ENCODE results near the gene PRKACA.

DNA sequence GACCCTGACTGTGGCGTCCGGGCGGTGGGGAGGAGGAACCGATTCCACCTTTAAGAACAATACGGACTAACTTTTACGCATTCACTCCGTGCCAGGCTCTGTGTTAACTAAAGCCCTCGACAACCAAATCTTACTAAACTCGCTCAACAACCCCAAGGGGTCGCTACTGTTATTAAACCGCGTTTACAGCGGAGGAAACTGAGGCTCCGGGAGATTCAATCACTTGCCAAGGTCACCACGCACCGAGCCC, 28.2 kb downstream of the PRKACA start:
- no peak for TF ChIP-seq CTCF (tag by site-specific recombination; IDR thresholded peaks at IDR 0.05)
- TF ChIP-seq ZNF747 (tag by site-specific recombination; IDR thresholded peaks at IDR 0.05), result no peak
- no peak for TF ChIP-seq ZBTB26 (tag by site-specific recombination; optimal IDR thresholded peaks at IDR 0.05)
- TF ChIP-seq PRDM4 (tag by site-specific recombination; IDR thresholded peaks at IDR 0.05), result no peak
- TF ChIP-seq, protein P1, sequence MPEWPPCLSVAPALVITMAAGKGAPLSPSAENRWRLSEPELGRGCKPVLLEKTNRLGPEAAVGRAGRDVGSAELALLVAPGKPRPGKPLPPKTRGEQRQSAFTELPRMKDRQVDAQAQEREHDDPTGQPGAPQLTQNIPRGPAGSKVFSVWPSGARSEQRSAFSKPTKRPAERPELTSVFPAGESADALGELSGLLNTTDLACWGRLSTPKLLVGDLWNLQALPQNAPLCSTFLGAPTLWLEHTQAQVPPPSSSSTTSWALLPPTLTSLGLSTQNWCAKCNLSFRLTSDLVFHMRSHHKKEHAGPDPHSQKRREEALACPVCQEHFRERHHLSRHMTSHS (tag by site-specific recombination; IDR thresholded peaks at IDR 0.05), result no peak
- TF ChIP-seq ZNF138 (tag by site-specific recombination; IDR thresholded peaks at IDR 0.05; ENCODE audit: borderline replicate concordance), result no peak
- TF ChIP-seq, protein P2, sequence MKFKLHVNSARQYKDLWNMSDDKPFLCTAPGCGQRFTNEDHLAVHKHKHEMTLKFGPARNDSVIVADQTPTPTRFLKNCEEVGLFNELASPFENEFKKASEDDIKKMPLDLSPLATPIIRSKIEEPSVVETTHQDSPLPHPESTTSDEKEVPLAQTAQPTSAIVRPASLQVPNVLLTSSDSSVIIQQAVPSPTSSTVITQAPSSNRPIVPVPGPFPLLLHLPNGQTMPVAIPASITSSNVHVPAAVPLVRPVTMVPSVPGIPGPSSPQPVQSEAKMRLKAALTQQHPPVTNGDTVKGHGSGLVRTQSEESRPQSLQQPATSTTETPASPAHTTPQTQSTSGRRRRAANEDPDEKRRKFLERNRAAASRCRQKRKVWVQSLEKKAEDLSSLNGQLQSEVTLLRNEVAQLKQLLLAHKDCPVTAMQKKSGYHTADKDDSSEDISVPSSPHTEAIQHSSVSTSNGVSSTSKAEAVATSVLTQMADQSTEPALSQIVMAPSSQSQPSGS (tag by site-specific recombination; IDR thresholded peaks at IDR 0.05; ENCODE audit: low read depth), result no peak
- TF ChIP-seq ZNF558 (tag by site-specific recombination; IDR thresholded peaks at IDR 0.05), result no peak
- no peak for TF ChIP-seq ZNF211 (tag by site-specific recombination; IDR thresholded peaks at IDR 0.05; ENCODE audit: low read depth)
- TF ChIP-seq HOXD13 (CRISPR knock-in tag; IDR thresholded peaks at IDR 0.05; ENCODE audit: borderline replicate concordance), result no peak
- no peak for TF ChIP-seq ZNF174 (tag by site-specific recombination; IDR thresholded peaks at IDR 0.05)
- no peak for TF ChIP-seq ZNF24 (tag by site-specific recombination; IDR thresholded peaks at IDR 0.05)
- TF ChIP-seq, protein P3, sequence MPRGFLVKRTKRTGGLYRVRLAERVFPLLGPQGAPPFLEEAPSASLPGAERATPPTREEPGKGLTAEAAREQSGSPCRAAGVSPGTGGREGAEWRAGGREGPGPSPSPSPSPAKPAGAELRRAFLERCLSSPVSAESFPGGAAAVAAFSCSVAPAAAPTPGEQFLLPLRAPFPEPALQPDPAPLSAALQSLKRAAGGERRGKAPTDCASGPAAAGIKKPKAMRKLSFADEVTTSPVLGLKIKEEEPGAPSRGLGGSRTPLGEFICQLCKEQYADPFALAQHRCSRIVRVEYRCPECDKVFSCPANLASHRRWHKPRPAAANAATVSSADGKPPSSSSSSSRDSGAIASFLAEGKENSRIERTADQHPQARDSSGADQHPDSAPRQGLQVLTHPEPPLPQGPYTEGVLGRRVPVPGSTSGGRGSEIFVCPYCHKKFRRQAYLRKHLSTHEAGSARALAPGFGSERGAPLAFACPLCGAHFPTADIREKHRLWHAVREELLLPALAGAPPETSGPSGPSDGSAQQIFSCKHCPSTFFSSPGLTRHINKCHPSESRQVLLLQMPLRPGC (tag by site-specific recombination; IDR thresholded peaks at IDR 0.05), result no peak
- TF ChIP-seq YY1 (tag by site-specific recombination; IDR thresholded peaks at IDR 0.05), result no peak

Data from HEK293 (cell line).